GM12873 (cell line): ENCODE data around the gene CACNA1C.

Source experiments
- CTCF ChIP-seq: IDR thresholded peaks from 2 replicates; pipeline ENCODE4 v1.5.1; 2012; ENCODE audit warnings: low read depth, mild to moderate bottlenecking, moderate library complexity, low read length, control low read depth; ENCODE audit not compliant: insufficient read depth; ENCODE audit errors: missing control alignments

The CACNA1C gene

GRCh38 chr12:2052826-2053678 is at the start of gene CACNA1C:
TSS of gene CACNA1C (plus strand) at chr12:2052987. CDS start at chr12:2053563, 576 bp downstream.
- no peak for TF ChIP-seq CTCF

- no peak for TF ChIP-seq CTCF
Measured at GRCh38 chr12:2003676-2004112, 49.1 kb upstream of the CACNA1C start.

- peak; percentile 16 for TF ChIP-seq CTCF
Measured at GRCh38 chr12:2004113-2004929, 48.5 kb upstream of the CACNA1C start, which contains the start of gene DCP1B. TSS of gene DCP1B (minus strand) at chr12:2004457. CDS start at chr12:2004431, 26 bp downstream.

GRCh38 chr12:2008677-2009076 is 44.1 kb upstream of the CACNA1C start:
- no peak for TF ChIP-seq CTCF

- TF ChIP-seq CTCF: peak; percentile 27
Measured at GRCh38 chr12:2009623-2010022, 43.2 kb upstream of the CACNA1C start.

GRCh38 chr12:2011643-2012607 is 40.9 kb upstream of the CACNA1C start:
- peak; percentile 2 for TF ChIP-seq CTCF
